HL-60 (cell line): ENCODE data around the gene PRSS33.

Experiments used
- DNase-seq, 2 experiments: peaks; one replicate each; pipeline ENCODE4 v3.0.0-alpha.2; 2010 to 2020; ENCODE audit warnings: low read depth in 1 of 2, low spot score in 1 of 2
- H3K27ac ChIP-seq: fragments of 250-450 bp; sonication (Bioruptor Pico); replicated peaks from 2 replicates; pipeline ENCODE4 v1.5.1; 2020; ENCODE audit warnings: mild to moderate bottlenecking, moderate library complexity
- H3K27me3 ChIP-seq: fragments of 250-450 bp; sonication (Bioruptor Pico); 2 replicates; pipeline ENCODE4 v1.5.1; 2021; ENCODE audit warnings: mild to moderate bottlenecking, moderate library complexity; ENCODE audit not compliant: insufficient read depth, poor library complexity, severe bottlenecking
- H3K4me3 ChIP-seq: replicated peaks from 2 replicates; pipeline ENCODE4 v1.5.1; 2011; ENCODE audit warnings: mild to moderate bottlenecking, control low read depth, low read length; ENCODE audit not compliant: insufficient read depth
- GABPA ChIP-seq: IDR thresholded peaks from 2 replicates; pipeline ENCODE4 v1.6.1; 2012; ENCODE audit warnings: low read depth
- POLR2AphosphoS5 ChIP-seq: IDR thresholded peaks from 2 replicates; pipeline ENCODE4 v1.6.1; 2012; ENCODE audit warnings: low read depth
- SPI1 ChIP-seq: IDR thresholded peaks from 2 replicates; pipeline ENCODE4 v1.6.1; 2012; ENCODE audit warnings: low read depth, mild to moderate bottlenecking, borderline replicate concordance
- TF ChIP-seq, protein P1 (sequence below): IDR thresholded peaks from one replicate; pipeline ENCODE4 v1.5.1; 2011; ENCODE audit warnings: low read length, control low read depth, inconsistent platforms; ENCODE audit not compliant: insufficient read depth
- TF ChIP-seq, protein P2 (sequence below): IDR thresholded peaks from 2 replicates; pipeline ENCODE4 v1.6.1; 2012; ENCODE audit warnings: low read depth; ENCODE audit not compliant: insufficient replicate concordance

Gene PRSS33

DNA sequence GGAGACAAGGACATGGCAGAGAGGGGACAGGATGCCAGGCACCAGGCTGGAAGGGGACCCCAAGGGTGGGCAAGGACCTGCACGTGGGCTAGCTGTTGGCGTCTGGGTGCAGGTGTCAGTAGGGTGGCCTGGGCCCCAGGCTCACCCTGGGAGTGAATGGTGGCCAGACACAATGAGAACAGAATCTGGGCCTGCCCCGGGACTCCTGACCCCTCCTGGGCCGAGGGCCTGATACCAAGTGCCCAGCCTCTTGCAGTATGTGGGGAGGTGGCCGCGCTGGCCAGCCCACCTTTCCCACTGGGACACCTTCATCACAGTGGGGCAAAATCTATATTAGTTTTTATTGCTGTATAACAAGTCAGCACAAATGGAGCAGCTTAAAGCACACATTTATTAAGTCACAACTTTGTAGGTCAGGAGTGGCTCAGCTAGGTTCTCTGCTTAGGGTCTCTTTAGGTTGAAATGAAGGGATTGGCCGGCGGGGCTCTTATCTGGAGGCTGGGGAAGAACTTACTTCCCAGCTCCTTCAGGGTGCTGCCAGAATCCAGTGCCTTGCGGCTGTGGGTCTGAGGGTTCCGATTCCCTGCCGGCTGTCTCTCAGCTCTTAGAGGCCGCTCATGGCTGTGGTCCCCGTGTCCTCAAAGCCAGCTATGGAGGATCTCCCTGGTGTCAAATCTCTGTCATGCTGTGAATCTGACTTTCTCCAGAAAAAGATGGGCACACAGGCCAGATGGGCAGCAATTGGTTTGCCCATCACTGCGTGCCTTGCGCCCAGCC is 3.6 kb downstream of the PRSS33 start:
- DNase-seq, result no peak
- H3K27ac ChIP-seq, result no peak overlapping the region
- H3K4me3 ChIP-seq, result no peak overlapping the region
- H3K27me3 ChIP-seq, result peaks cover 20% of the 10 kb centered on the region
- TF ChIP-seq, protein P1, sequence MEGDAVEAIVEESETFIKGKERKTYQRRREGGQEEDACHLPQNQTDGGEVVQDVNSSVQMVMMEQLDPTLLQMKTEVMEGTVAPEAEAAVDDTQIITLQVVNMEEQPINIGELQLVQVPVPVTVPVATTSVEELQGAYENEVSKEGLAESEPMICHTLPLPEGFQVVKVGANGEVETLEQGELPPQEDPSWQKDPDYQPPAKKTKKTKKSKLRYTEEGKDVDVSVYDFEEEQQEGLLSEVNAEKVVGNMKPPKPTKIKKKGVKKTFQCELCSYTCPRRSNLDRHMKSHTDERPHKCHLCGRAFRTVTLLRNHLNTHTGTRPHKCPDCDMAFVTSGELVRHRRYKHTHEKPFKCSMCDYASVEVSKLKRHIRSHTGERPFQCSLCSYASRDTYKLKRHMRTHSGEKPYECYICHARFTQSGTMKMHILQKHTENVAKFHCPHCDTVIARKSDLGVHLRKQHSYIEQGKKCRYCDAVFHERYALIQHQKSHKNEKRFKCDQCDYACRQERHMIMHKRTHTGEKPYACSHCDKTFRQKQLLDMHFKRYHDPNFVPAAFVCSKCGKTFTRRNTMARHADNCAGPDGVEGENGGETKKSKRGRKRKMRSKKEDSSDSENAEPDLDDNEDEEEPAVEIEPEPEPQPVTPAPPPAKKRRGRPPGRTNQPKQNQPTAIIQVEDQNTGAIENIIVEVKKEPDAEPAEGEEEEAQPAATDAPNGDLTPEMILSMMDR, result no peak

DNA sequence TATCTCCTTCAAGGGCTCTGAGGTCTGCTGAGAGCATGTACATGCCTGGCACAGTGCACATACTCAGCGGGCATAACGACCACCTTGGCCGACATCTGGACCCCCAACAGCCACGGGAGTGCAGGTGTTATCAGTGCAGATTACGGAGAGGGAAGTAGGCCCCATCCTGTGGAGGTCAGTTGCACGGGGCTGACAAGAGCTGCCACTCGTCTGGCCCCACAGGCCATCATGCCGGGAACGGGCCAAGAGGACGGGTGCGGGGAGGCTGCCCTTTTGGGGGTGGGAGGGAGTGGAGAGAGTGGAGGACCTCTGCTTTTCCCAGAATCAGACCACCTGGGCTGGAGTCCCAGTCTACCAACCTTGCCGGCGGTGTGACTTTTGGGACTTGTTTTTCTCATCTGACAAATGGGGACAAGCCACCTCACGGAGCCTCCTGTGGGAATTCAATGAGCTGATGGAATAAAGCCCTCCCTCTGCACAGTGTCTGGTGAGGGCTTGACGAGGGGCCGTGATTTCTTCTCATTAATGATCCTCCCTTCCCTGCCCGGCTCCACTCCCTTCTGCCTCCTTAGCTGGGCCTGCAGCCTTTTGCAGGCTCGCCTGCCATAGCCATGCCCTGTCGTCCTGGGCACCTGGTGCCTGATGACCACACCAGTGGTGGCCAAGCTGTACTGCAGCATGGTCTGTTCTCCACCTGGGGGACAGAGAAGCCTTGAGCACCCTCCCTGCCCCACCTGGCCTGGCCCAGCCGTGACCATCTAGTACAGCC is 4.6 kb downstream of the PRSS33 start:
- Histone ChIP-seq H3K27ac (no peak overlapping the region), H3K4me3 (no peak overlapping the region), H3K27me3 (peaks cover 18% of the 10 kb centered on the region)
- DNase-seq, result no peak
- no peak for TF ChIP-seq POLR2AphosphoS5
- TF ChIP-seq, protein P1, result no peak
- TF ChIP-seq, protein P2, sequence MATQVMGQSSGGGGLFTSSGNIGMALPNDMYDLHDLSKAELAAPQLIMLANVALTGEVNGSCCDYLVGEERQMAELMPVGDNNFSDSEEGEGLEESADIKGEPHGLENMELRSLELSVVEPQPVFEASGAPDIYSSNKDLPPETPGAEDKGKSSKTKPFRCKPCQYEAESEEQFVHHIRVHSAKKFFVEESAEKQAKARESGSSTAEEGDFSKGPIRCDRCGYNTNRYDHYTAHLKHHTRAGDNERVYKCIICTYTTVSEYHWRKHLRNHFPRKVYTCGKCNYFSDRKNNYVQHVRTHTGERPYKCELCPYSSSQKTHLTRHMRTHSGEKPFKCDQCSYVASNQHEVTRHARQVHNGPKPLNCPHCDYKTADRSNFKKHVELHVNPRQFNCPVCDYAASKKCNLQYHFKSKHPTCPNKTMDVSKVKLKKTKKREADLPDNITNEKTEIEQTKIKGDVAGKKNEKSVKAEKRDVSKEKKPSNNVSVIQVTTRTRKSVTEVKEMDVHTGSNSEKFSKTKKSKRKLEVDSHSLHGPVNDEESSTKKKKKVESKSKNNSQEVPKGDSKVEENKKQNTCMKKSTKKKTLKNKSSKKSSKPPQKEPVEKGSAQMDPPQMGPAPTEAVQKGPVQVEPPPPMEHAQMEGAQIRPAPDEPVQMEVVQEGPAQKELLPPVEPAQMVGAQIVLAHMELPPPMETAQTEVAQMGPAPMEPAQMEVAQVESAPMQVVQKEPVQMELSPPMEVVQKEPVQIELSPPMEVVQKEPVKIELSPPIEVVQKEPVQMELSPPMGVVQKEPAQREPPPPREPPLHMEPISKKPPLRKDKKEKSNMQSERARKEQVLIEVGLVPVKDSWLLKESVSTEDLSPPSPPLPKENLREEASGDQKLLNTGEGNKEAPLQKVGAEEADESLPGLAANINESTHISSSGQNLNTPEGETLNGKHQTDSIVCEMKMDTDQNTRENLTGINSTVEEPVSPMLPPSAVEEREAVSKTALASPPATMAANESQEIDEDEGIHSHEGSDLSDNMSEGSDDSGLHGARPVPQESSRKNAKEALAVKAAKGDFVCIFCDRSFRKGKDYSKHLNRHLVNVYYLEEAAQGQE, result no peak
- no peak for TF ChIP-seq SPI1
- TF ChIP-seq GABPA, result no peak

DNA sequence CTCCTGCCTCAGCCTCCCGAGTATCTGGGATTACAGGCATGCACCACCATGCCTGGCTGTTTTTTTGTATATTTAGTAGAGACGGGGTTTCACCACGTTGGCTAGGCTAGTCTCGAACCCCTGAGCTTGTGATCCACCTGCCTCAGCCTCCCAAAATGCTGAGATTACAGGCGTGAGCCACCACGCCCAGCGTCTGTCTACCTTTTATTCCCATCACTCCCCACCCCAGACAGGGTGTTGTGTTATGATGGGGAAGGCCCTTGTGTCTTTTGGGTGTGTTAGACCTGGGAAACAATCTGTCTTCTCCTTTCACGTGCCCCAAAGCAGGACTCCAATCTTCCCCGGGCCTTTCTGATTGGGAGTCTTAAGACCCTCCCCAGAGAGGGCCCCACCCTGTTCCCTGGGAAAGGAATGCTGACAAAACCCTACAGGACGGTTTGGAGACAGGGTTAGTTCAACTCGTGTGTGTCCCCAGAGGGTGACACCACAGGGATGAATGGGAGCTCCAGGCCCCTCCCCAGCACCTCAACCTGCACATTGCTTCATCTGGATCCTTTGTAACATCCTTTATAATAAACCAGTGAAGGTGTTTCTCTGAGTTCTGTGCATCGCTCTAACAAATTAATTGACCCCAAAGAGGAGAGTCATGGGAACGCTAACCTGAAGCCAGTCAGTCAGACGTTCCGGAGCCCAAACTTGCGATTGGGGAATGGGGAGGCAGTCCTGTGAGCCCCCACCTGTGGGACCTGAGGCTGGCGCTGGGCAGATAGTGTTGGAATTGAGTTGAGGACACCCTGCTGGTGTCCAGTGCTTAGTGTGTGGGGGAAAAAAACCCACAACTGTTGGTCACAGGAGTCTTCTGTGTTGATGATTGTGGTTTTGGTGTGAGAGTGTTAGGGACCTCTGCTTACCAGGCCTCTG is 7.1 kb downstream of the PRSS33 start:
- no peak overlapping the region for H3K4me3 ChIP-seq
- peaks cover 7% of the 10 kb centered on the region for H3K27me3 ChIP-seq
- no peak overlapping the region for H3K27ac ChIP-seq
- TF ChIP-seq GABPA, result no peak
- no peak for TF ChIP-seq SPI1
- DNase-seq, result no peak

DNA sequence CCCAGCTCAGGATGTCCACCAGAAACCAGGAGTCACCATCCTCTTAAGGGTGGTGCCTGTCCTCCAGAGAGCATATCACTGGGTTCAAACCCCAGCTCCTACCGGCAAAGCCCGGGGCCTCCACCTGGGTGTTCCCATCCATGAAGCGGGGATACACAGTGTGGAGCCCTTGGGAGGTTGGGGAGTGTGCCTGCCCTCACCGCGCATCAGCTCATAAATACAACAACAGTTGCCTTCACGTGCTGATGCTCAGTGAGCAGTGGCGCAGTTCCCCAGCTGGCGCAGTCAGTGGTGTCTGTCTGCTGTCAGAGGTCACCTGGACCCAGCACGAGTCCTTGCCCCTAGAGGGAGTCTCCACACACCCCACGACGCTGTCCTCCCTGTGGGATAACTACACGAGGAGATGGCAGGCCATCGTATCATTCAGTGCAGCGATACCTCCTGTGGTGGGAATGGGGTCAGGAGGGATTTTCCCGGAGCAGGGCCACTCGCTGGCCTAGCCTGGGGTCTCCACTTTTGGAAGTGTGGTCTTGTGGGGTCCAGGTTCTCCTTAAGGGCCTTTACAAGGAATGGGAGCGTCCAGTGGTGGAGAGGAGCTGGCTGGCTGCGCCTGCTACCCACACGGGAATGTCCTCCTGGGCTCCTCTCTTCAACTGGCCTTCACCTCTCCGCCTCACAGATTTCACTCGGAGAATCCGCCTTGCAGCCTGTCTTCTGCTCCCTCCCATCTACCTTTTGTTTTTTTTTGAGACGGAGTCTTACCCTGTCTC is 8.0 kb downstream of the PRSS33 start:
- H3K27ac ChIP-seq, result no peak overlapping the region
- TF ChIP-seq SPI1, result no peak
- no peak for TF ChIP-seq POLR2AphosphoS5
- TF ChIP-seq, protein P1, result no peak
- TF ChIP-seq, protein P2, result no peak
- no peak for TF ChIP-seq GABPA
- no peak for DNase-seq
- no peaks in the 10 kb centered on the region for H3K27me3 ChIP-seq
- no peak overlapping the region for H3K4me3 ChIP-seq
